Ascending aorta (tissue), 2 donors: ENCODE results near the gene SSR1. TPM values are rescaled to one million over a fixed set of nuclear protein-coding genes. Genes with fewer than 3 reads are reported as not detected.
"Not testable (repeated sequence)": the region's sequence is repeated elsewhere in the genome, so short reads cannot be mapped to it uniquely, and the experiment has no call there.

Experiments
- DNase-seq, 2 donors: peaks; one replicate each; pipeline ENCODE4 v3.0.0-alpha.2; 2019; ENCODE audit warnings: low spot score in 2 of 2
- H3K27ac ChIP-seq, 2 donors: fragments of 200-600 bp; sonication (generic); one replicate each; pipeline ENCODE4 v1.5.1; 2016 to 2017; ENCODE audit warnings: mild to moderate bottlenecking in 1 of 2
- H3K27me3 ChIP-seq: fragments of 200-600 bp; sonication (generic); one replicate; pipeline ENCODE4 v1.5.1; 2017
- H3K36me3 ChIP-seq, 2 donors: fragments of 200-600 bp; sonication (generic); one replicate each; pipeline ENCODE4 v1.5.1; 2016
- H3K4me1 ChIP-seq, 2 donors: fragments of 200-600 bp; sonication (generic); one replicate each; pipeline ENCODE4 v1.5.1; 2016 to 2017; ENCODE audit warnings: mild to moderate bottlenecking in 1 of 2
- H3K4me3 ChIP-seq, 2 donors: fragments of 200-600 bp; sonication (generic); one replicate each; pipeline ENCODE4 v1.5.1; 2016 to 2017; ENCODE audit warnings: mild to moderate bottlenecking in 1 of 2
- H3K9me3 ChIP-seq, 2 donors: fragments of 200-600 bp; sonication (generic); one replicate each; pipeline ENCODE4 v1.5.1; 2016
- CTCF ChIP-seq, 3 experiments: fragments of 200-600 bp in 2 of 3; fragments of 450-650 bp in 1 of 3; sonication (generic) in 2 of 3; IDR thresholded peaks; one replicate each; pipeline ENCODE4 v1.5.1; 2016 to 2019; ENCODE audit warnings: antibody characterized with exemption in 3 of 3, mild to moderate bottlenecking in 1 of 3, moderate library complexity in 1 of 3
- intact Hi-C: fragments of 100-400 bp; cut with DNase I; formaldehyde crosslinking; loops from one replicate; pipeline ENCODE4 v1.15.1; 2023
- total RNA-seq: library from RNA; depleted of rRNA; stranded (reverse); fragments of >200 nt; gene quantifications from one replicate; pipeline ENCODE4 v1.1.0, GENCODE V29; 2016

SSR1 gene
- total RNA-seq, 1 donor from 2014 or later: 46.4 TPM

DNA sequence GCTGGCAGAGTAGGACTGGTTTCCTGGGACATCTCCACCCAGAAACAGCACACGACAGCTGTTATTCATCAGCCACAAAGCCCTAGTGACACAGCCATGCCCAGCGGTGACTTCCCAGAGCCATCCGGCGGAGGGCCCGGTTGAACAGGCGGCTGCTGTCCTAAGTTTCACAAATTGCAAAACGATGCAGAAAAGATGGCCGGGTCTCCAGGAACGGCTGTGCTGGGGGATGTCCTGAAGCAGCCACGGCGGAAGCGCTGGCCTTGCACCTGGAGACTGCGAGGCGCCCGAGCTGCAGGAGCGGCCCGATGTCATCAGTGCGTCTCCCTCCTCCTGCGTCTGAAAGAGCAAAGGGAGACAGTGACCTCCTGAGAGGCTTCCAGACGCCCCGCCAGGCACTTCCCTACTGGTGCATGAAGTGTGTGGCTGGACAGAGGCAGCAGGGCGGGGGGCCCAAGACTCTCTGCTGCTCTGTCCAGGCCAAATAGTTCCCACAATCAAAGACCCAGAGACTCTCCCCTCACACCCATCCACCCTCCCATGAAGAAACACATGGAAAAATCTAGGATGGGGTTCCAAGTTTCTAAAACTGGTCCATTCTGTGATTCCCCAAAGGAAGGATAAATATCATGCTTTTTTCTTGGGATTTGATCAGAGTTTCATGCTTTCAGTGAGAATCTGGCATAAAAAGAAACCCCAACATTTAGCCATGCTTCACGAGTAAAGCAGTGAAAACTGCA lies 44.0 kb downstream of the SSR1 start:
- intact Hi-C loops: loop anchor here (10.0 kb wide), 1 partner anchor 796 kb away; the partner anchor contains the start of gene BLOC1S5
- Histone ChIP-seq H3K4me1 (peaks cover 0 to 3% of the 10 kb centered on the region in 2 donors), H3K4me3 (no peak overlapping the region), H3K36me3 (no peaks in the 10 kb centered on the region), H3K27me3 (no peaks in the 10 kb centered on the region), H3K9me3 (no peaks in the 10 kb centered on the region), H3K27ac (no peak overlapping the region)
- no peak for TF ChIP-seq CTCF (IDR thresholded peaks at IDR 0.05)
- no peak for DNase-seq

DNA sequence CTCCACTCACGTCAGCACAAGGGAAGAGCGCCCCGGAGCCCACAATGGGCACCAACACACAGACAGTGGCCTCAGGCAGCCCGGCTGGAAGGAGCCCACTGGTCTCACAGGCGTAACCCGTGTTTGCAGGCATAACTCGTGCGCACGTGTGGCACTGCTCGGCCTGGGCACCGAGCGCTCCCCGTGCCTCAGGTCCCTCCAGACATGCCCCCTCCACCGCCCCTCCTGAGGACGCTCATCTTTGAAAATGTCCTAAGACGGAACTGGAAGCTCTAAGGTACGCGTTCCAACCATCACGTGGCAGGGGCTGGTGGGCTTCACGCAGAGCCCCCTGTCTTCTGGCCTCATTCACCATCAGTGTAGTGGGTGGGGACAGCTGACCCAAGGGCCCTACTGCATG lies 44.6 kb downstream of the SSR1 start:
- Histone ChIP-seq H3K4me1 (peaks cover 0 to 3% of the 10 kb centered on the region in 2 donors), H3K27ac (no peak overlapping the region), H3K4me3 (no peak overlapping the region), H3K9me3 (no peaks in the 10 kb centered on the region), H3K36me3 (no peaks in the 10 kb centered on the region), H3K27me3 (no peaks in the 10 kb centered on the region)
- intact Hi-C loops: loop anchor here (10.0 kb wide), 1 partner anchor 796 kb away; the partner anchor contains the start of gene BLOC1S5
- no peak for DNase-seq
- TF ChIP-seq CTCF (IDR thresholded peaks at IDR 0.05): no peak

DNA sequence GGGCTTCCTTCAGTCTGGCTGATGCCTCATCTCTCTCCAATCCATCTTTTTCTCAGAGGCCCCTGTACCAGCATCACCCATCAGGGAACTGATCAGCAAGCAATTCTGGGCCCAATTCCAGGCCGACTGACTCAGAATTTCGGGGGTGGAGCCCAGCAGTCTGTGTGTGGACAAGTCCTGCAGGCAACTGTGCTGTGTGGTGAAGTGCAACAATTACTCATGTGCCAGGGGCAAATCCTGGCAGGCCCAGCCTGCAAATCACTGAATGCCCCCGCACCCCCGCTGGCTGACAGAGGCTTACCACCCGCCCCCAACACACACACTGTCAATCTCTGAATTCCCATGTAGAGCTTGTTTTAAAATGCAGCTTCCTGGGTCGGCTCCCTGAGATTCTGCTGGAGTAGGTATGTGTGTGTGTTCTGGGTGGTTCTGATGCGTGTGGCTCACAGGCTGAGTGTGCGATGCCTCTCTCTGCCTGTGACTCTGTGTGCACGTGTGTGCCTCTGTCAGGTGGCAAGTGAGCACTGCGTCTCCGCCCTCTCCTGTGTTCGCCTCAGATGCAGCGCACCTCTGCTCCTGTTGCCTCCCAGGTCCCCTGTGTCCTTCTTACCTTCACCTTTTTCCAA lies 45.4 kb downstream of the SSR1 start:
- TF ChIP-seq CTCF (IDR thresholded peaks at IDR 0.05): no peak
- Histone ChIP-seq H3K36me3 (no peaks in the 10 kb centered on the region), H3K4me1 (peaks cover 0 to 3% of the 10 kb centered on the region in 2 donors), H3K27me3 (no peaks in the 10 kb centered on the region), H3K4me3 (no peak overlapping the region), H3K9me3 (no peaks in the 10 kb centered on the region), H3K27ac (no peak overlapping the region)
- intact Hi-C loops: loop anchor here (10.0 kb wide), 1 partner anchor 797 kb away; the partner anchor contains the start of gene BLOC1S5
- peak in 1 of 2 donors; percentile 77 for DNase-seq

DNA sequence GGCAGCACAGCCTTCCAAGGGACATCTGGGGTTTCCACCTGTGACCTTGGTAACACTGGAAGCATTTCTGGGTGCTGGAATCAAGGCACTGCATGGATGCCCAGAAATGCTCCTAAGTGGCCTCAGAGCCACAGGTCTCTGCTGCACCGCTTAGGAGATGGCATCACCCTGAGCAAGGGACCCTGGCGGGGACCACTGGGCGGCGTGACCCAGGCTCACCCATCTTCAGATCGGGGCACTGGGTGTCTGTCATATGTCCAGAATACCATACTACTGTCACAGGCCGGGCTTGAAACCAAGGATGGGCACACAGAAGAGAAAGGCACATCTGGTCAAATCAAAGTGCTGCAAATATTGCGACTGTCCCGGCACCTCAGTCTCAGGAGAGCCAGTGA lies 45.9 kb downstream of the SSR1 start:
- H3K27ac ChIP-seq: no peak overlapping the region
- no peak for TF ChIP-seq CTCF (IDR thresholded peaks at IDR 0.05)
- H3K27me3 ChIP-seq: no peaks in the 10 kb centered on the region
- intact Hi-C loops: loop anchor here (10.0 kb wide), 1 partner anchor 798 kb away; the partner anchor contains the start of gene BLOC1S5
- H3K9me3 ChIP-seq: no peaks in the 10 kb centered on the region
- H3K4me3 ChIP-seq: no peak overlapping the region
- H3K36me3 ChIP-seq: no peaks in the 10 kb centered on the region
- peaks cover 0 to 3% of the 10 kb centered on the region in 2 donors for H3K4me1 ChIP-seq
- no peak for DNase-seq

GRCh38 chr6:7265385-7265726 lies 47.6 kb downstream of the SSR1 start:
- not testable (repeated sequence) for H3K4me1 ChIP-seq, H3K4me3 ChIP-seq, H3K36me3 ChIP-seq, H3K27me3 ChIP-seq, H3K9me3 ChIP-seq, DNase-seq, H3K27ac ChIP-seq
- intact Hi-C loops: loop anchor here (10.0 kb wide), 1 partner anchor 799 kb away; the partner anchor contains the start of gene BLOC1S5
